Stimulated activated CD8-positive, alpha-beta memory T cell treated with anti-CD3 and anti-CD28 coated beads, Interleukin-2, amount 100 ng/mL, for 48 hours (primary cell): ENCODE results near the gene GNAO1.

ENCODE experiments used
- DNase-seq, 2 donors: peaks; one replicate each; pipeline ENCODE4 v3.0.0-alpha.2; 2020; ENCODE audit warnings: low read depth in 2 of 2

Gene GNAO1

DNA sequence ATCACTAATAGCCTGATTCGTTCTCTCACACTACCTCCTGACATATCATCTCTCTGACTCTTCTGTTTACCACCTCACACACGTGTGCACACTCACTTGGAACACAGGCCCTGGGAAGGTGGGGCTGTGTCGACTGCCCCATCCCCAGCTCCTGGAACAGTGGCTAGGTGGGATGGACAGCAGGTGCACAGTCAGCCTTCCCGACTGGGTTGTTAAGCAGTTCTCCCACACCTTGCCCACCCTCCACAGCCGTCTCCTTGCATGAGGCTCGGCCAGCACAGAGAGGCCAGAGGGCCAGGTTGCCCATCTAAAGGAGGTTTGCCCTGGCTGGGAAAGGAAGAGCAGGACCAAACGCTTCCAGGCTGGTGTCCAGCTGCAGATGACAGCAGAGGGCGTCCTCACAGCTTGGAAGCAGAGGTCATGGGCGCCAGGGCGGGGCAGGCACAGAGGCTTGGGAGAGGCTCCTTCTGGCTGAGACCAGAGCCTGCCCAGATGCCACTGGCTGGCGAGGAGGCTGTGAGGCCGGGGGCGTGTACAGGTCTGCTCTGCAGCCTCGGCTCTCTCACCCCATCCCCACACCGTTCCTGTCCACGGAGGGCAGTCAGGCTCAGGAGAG is 141.3 kb downstream of the GNAO1 start:
- DNase-seq = no peak

DNA sequence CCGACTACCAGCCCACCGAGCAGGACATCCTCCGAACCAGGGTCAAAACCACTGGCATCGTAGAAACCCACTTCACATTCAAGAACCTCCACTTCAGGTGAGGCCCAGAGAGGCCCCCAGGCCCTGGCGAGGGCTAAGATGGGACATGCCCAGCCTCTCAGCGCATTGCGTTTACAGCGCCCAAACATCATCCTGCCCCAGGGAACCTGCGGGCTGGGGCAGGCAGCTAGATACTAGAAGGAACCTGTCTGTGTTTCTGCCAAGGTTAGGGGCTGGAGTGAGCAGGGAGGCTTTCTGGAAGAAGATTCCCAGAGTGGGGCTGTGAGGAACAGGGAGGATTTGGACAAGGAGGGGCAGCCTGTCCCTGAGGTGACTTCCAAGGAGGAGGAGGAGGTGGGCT is 143.5 kb downstream of the GNAO1 start:
- DNase-seq = no peak

DNA sequence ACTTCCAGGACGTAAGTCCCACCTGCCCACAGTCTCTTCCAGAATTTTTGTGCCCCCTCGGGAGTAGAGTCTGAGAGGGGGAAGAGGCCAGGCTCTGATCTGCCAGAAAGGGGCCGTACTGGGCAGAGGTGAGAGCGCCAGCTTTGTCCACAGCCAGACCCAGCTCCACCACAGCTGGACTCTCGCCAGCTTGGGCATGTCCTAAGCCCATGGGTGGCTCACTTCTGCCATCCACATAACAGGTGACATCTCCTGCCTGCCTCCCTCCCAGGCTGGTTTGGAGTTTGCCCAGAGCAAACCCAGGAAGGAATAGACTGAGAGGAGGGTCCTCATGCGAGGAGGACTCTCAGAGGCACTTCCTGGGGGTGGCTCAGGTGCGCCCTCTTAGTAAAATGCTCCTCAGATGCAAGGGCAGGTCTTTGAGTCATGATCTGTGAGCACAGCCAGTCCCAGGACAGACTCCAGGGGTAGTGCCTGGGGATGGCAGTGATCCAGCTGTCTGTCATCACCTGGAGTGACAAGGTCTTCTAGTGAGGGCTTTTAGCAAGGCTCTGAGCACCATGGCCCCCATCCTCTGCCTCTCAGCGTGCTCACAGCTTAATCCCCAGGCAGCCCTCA is 144.9 kb downstream of the GNAO1 start:
- DNase-seq = no peak

DNA sequence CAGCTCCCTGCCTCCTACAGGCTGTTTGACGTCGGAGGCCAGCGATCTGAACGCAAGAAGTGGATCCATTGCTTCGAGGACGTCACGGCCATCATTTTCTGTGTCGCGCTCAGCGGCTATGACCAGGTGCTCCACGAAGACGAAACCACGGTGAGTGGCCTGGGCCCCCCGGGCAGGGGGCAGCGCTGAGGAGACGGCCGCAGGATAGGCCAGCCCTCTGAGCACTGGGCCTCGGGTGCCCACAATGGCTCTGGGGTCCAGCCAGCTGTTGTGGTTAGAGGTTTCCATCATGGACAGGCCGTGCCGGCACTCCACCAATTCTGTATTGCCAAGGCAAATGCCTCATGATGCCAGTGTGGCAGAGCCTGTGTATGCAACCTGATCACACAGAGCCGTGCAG is 145.4 kb downstream of the GNAO1 start:
- DNase-seq = no peak

DNA sequence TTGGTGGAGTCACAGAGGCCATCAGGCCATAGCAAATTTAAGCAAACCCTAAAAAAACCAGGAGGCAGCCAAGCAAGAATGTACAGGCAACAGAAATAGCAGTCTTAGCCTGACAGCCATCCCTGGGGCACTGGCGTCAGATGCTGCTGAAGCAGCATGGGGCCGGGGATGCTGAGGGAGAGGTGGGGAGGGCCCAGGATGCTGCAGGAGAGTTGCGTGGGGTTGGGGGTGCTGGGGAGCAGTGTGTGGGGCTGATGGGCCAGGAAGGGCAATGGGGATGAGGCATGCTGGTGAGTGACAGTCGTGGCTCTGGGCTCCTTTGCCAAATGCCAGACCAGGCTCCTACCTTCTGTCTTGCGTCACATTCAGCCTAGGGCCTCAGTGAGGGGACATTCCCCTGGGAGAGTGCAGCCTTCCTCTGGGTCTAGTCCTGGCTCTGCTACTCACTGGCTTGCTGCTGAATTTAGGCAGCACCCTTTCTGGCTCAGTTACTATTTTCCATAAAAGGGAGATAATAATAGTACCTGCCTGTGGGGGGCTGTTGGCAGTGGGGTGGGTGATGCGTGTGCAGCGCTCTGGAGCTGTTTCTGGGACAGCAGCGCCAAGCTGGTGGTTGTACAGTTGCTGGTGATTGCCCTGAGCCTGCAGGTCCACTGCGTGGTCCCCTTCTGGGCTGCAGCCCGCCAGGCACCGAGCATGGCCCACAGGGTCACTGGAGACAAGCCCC is 146.0 kb downstream of the GNAO1 start:
- DNase-seq = no peak

DNA sequence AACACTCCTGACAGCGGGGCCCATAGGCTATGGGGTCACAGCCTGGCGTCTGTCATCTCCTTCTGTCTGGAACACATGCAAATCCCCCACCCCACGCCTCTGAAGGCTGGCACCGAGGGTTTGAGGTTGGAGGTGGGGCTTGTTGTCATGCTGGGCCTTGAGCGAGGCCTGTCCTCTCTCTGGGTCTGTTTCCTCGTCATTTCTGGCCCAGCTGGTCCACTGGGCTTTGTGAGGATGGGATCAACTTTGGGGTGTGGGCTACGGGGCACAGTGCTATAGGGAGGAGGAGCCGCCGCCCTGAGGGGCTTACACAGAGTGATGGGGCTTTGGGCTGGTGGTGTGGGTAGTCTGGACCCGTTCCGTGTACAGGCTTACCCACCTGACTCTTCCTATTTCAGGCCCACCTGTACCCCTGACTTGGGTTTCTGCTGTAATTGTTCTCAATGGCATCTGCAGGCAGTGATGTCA is 146.6 kb downstream of the GNAO1 start:
- DNase-seq = no peak

DNA sequence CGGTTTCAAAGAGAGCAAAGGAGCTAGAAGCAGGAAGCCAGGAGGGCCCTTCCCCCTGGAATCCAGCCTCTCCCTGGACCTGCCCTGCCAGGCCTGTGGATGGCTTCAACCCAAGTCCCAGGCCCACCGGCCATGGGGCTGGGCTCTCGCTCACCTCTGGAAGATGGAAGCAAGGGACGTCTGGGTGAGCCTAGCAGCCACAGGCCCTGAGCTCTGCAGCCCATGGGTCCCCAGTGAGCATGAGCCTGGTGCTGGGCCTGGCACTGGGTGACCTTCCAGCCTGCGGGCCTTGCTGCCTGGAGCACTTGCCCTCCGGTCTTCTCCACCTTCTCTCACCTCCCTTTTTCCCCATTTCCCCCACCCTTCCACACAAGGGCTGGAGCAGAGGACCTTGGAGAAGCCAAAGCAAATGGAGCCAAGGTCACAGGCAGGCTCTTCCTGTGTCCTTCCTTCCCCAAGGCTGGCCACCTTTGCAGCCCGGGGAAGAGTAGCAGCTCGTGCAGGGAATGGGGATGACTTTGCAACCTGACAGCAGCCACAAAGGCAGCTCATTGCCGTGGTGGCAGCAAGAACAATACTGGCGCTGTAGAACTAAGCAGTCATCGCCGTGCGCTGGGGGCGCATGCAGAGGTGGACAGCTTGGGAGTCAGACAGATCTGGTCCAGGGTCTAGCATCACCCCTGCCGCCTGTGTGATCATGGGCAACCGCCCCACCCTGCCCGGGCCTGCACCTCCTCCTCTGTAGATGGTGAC is 147.5 kb downstream of the GNAO1 start:
- DNase-seq = no peak

GRCh38 chr16:56339431-56340195 is 148.3 kb downstream of the GNAO1 start:
- no peak for DNase-seq

DNA sequence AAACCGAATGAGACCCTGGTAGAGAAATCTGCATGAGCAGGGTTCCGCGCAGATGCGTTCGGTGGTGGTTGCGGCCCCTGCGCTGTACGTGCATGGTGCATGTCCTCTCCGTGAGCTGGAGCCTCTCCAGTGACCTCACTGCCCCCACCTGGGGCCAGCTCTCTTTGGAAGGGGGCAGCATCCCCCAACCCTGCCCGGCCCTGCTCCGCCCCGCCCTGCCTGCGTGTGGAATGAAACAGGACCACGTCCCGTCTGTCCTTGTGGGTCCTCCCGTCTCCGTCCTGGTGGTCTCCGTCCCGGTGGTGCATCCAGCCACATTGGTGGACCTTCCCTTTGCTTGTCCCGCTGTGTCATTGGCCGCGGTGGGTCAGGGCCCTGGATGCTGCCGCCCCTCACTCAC is 149.1 kb downstream of the GNAO1 start:
- DNase-seq = no peak

DNA sequence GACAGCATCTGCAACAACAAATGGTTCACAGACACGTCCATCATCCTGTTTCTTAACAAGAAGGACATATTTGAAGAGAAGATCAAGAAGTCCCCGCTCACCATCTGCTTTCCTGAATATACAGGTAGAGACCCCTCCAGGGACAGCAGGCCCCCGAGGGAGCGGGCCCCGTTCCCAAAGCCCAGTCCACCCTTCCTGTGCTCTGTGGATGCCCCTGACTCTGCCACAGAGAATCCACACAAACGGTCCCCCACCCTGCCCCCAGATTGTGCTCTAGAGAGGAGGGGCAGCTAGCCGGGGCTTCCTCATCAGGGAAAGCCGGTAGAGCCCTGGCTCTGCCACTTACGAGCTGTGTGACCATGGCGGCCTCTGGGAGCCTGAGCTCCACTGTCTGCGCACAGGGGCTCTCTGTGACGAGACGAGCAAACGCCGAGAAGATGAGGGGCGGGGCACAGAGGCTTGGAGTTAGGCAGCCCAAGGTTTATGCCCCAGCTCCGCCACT is 149.6 kb downstream of the GNAO1 start:
- no peak for DNase-seq

GRCh38 chr16:56341656-56342399 is 150.5 kb downstream of the GNAO1 start:
- DNase-seq = no peak

GRCh38 chr16:56343661-56344517 is 152.6 kb downstream of the GNAO1 start:
- no peak for DNase-seq

DNA sequence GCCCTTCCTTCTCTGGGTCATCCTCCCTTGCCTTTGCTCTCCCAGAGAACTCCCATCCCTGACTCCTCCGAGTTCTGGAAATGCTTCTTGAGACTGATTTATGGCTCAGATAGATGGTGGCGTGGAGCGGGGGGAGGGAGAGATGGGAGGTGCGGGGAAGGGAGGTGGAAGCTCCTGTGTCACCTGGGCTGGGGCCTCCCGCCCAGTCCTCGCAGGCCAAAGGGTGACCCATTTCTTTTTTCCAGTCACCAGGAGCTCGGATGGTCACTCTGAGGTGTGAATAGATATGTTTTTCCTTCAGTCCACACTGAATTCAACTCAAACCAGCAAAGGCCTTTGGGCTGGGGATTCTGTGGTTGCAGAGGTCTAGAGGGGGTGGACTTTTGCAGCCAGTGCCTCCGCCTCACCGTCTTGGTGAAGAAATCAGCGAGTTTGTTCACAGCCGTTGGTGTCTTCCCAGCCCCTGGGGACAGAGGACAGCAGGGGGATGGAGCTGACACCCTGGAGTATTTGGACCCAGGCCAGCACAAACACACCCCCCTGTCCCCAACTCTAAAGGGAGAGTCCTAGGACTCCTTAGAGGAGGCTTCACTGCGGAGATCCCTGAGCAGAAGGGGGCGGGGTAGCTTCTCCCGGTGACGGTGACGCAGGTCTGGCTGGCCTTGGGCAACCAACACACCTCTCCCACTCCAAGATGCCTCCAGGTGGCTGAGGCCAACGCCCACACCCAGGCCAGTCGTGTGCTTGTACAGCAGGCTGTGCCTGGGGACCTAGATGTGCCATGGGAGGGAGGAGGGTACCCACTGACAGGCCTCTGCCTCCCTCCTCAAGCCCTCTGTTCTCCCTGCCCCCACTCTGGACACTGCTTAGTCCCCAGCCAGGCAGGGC is 153.5 kb downstream of the GNAO1 start:
- no peak for DNase-seq

DNA sequence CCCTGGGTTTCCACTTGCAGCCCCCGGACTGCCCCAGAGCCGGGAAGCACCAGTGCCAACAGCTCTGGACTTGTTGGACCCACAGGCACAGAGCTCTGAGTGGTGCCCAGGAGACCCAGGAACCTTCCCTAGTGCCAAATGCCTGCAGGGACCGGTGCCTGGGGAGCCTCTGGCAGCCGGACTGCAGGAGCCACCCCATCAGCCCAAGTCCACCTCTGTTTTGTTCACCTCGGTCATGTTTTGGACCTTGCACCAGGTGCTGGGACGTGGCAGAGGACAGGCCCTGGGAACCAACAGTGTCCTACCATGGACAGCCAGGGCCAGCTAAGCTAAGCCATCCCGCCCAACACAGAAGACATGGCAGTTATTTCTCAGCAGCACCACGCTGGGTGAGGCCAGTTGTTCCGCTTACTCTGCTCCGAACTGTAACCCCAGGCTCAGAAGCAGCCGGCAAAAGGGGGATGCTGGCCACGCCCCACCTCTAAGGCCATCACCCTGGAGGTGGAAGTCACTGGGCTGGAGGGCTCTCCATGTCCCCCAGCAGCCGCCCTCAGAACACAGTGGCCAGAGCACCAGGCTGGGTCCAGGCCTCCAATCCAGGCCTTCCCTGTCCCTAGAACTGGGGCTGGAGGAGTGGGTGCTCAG is 154.2 kb downstream of the GNAO1 start:
- DNase-seq = no peak

DNA sequence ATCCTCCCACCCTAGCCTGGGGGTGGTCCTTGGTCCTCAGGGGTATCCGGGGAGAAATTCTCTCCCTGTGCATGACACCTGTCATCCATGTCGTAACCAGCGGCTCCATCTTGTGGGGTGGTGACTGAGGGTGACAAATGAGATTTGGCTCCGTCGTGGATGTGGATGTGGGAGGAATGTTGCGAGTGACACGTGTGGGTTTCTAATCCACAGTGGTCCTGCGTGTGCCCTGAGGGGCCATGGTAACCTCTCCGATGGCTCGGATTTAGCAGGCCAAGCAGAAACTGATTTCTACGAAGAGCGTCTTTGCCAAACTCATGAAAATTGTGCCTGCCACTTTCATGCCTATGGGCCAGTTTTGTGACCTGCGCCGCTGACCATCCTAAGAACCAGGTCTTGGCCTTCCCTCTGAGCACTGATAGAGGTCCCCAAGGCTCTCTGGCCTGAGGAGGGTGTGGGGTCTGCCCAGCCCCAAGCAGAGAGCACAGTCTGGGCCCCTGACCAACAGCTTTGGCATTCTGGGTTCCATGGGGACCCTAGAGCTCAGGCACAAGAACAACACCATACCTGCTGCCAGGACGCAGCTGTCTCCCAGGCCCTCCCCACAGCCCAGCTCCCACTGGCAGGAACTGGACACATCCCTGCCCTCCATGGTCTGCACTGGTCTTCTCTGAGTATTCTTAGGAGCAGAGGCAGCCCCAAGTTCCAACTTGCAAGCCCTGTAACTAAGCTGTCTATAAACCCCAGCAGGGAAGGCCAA is 155.0 kb downstream of the GNAO1 start:
- DNase-seq = no peak

DNA sequence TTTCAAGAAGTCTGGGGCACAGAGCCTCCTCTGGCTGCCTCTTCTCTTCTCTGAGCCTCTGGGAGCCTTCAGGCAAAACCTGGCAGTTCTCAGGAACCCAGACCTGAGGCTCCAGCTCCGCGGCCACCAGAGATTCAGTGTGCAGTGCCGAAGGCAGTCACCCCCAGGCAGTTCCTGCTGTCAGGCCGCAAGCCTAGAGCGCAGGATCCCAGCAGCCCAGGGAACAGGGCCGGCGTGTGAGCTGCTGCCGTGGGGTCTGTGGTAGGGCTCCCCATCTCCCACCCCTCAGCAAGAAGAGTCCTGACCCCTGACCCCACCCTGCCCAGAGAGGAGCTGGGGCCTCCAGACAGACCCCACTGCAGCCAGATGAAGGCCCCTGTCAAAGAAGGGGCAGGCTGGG is 155.9 kb downstream of the GNAO1 start:
- no peak for DNase-seq

- DNase-seq = no peak
Observed at GRCh38 chr16:56347670-56348069, 156.4 kb downstream of the GNAO1 start.
